ENCODE measurements around the gene ERI3. TPM values are rescaled to one million over a fixed set of nuclear protein-coding genes. Genes with fewer than 3 reads are reported as not detected.

Gene ERI3
- polyA plus RNA-seq, 4 donors: 26.5 to 50.1 (median 31.0) TPM

- peaks cover 0 to 43% (median 0%) of the 10 kb centered on the region in 3 donors for H3K36me3 ChIP-seq (ENCODE audit: control insufficient read depth in 3 of 3, insufficient read depth in 2 of 3, low read depth in 1 of 3, low read length in 3 of 3)
- WGBS, 3 donors: 87 to 93% (median 88%) methylated on average over 10 of the region's 10 CpGs
- FAIRE-seq (no peak), DNase-seq (no peak)
- H3K4me3 ChIP-seq (ENCODE audit: low read depth in 1 of 3, low read length in 3 of 3): no peak overlapping the region
- H3K27ac ChIP-seq (ENCODE audit: low read depth in 1 of 3, low read length in 2 of 3): no peak overlapping the region
- no peaks in the 10 kb centered on the region for H3K9me3 ChIP-seq (ENCODE audit: control insufficient read depth in 2 of 2, insufficient read depth in 1 of 2, low read depth in 1 of 2, low read length in 1 of 2)
- H3K27me3 ChIP-seq (ENCODE audit: control insufficient read depth in 3 of 3, insufficient read depth in 3 of 3, low read length in 3 of 3): no peaks in the 10 kb centered on the region
- peaks cover 0 to 14% (median 6%) of the 10 kb centered on the region in 3 donors for H3K4me1 ChIP-seq (ENCODE audit: control insufficient read depth in 3 of 3, insufficient read depth in 2 of 3, low read depth in 1 of 3, low read length in 2 of 3)
Observed at GRCh38 chr1:44256762-44257554, 98.1 kb downstream of the ERI3 start.

- Histone ChIP-seq H3K27ac (ENCODE audit: low read depth in 1 of 3, low read length in 2 of 3) (no peak overlapping the region), H3K36me3 (ENCODE audit: control insufficient read depth in 3 of 3, insufficient read depth in 2 of 3, low read depth in 1 of 3, low read length in 3 of 3) (peaks cover 0 to 55% (median 0%) of the 10 kb centered on the region in 3 donors), H3K27me3 (ENCODE audit: control insufficient read depth in 3 of 3, insufficient read depth in 3 of 3, low read length in 3 of 3) (no peaks in the 10 kb centered on the region), H3K9me3 (ENCODE audit: control insufficient read depth in 2 of 2, insufficient read depth in 1 of 2, low read depth in 1 of 2, low read length in 1 of 2) (no peaks in the 10 kb centered on the region), H3K4me3 (ENCODE audit: low read depth in 1 of 3, low read length in 3 of 3) (no peak overlapping the region), H3K4me1 (ENCODE audit: control insufficient read depth in 3 of 3, insufficient read depth in 2 of 3, low read depth in 1 of 3, low read length in 2 of 3) (peaks cover 0 to 8% (median 0%) of the 10 kb centered on the region in 3 donors)
- DNase-seq (no peak), FAIRE-seq (no peak)
- WGBS, 3 donors: 91 to 98% (median 91%) methylated on average over 4 of the region's 4 CpGs
Observed at GRCh38 chr1:44254392-44254910, 100.6 kb downstream of the ERI3 start.

GRCh38 chr1:44251989-44252671 is 102.9 kb downstream of the ERI3 start:
- 90 to 96% (median 91%) methylated on average over 23 of the region's 23 CpGs for WGBS, 3 donors
- Histone ChIP-seq H3K27ac (ENCODE audit: low read depth in 1 of 3, low read length in 2 of 3) (no peak overlapping the region), H3K36me3 (ENCODE audit: control insufficient read depth in 3 of 3, insufficient read depth in 2 of 3, low read depth in 1 of 3, low read length in 3 of 3) (peaks cover 0 to 60% (median 0%) of the 10 kb centered on the region in 3 donors), H3K27me3 (ENCODE audit: control insufficient read depth in 3 of 3, insufficient read depth in 3 of 3, low read length in 3 of 3) (no peaks in the 10 kb centered on the region), H3K4me1 (ENCODE audit: control insufficient read depth in 3 of 3, insufficient read depth in 2 of 3, low read depth in 1 of 3, low read length in 2 of 3) (peaks cover 0 to 8% (median 0%) of the 10 kb centered on the region in 3 donors), H3K4me3 (ENCODE audit: low read depth in 1 of 3, low read length in 3 of 3) (no peak overlapping the region), H3K9me3 (ENCODE audit: control insufficient read depth in 2 of 2, insufficient read depth in 1 of 2, low read depth in 1 of 2, low read length in 1 of 2) (no peaks in the 10 kb centered on the region)
- DNase-seq (no peak), FAIRE-seq (no peak)

- no peak for FAIRE-seq
- Histone ChIP-seq H3K36me3 (ENCODE audit: control insufficient read depth in 3 of 3, insufficient read depth in 2 of 3, low read depth in 1 of 3, low read length in 3 of 3) (peaks cover 0 to 60% (median 0%) of the 10 kb centered on the region in 3 donors), H3K27me3 (ENCODE audit: control insufficient read depth in 3 of 3, insufficient read depth in 3 of 3, low read length in 3 of 3) (no peaks in the 10 kb centered on the region), H3K27ac (ENCODE audit: low read depth in 1 of 3, low read length in 2 of 3) (no peak overlapping the region), H3K9me3 (ENCODE audit: control insufficient read depth in 2 of 2, insufficient read depth in 1 of 2, low read depth in 1 of 2, low read length in 1 of 2) (no peaks in the 10 kb centered on the region), H3K4me3 (ENCODE audit: low read depth in 1 of 3, low read length in 3 of 3) (no peak overlapping the region), H3K4me1 (ENCODE audit: control insufficient read depth in 3 of 3, insufficient read depth in 2 of 3, low read depth in 1 of 3, low read length in 2 of 3) (peaks cover 0 to 8% (median 0%) of the 10 kb centered on the region in 3 donors)
- no peak for DNase-seq
- 31 to 76% (median 33%) methylated on average over 1 of the region's 1 CpG for WGBS, 3 donors
Observed at GRCh38 chr1:44251486-44251885, 103.6 kb downstream of the ERI3 start.

GRCh38 chr1:44250068-44250781 is 104.8 kb downstream of the ERI3 start:
- Histone ChIP-seq H3K4me1 (ENCODE audit: control insufficient read depth in 3 of 3, insufficient read depth in 2 of 3, low read depth in 1 of 3, low read length in 2 of 3) (peaks cover 0 to 8% (median 0%) of the 10 kb centered on the region in 3 donors), H3K4me3 (ENCODE audit: low read depth in 1 of 3, low read length in 3 of 3) (no peak overlapping the region), H3K27ac (ENCODE audit: low read depth in 1 of 3, low read length in 2 of 3) (no peak overlapping the region), H3K36me3 (ENCODE audit: control insufficient read depth in 3 of 3, insufficient read depth in 2 of 3, low read depth in 1 of 3, low read length in 3 of 3) (peaks cover 0 to 59% (median 0%) of the 10 kb centered on the region in 3 donors), H3K27me3 (ENCODE audit: control insufficient read depth in 3 of 3, insufficient read depth in 3 of 3, low read length in 3 of 3) (no peaks in the 10 kb centered on the region), H3K9me3 (ENCODE audit: control insufficient read depth in 2 of 2, insufficient read depth in 1 of 2, low read depth in 1 of 2, low read length in 1 of 2) (no peaks in the 10 kb centered on the region)
- WGBS, 3 donors: 40 to 79% (median 69%) methylated on average over 33 of the region's 33 CpGs
- FAIRE-seq (no peak), DNase-seq (peak in 1 of 2 donors; percentile 53)

- Histone ChIP-seq H3K27ac (ENCODE audit: low read depth in 1 of 3, low read length in 2 of 3) (no peak overlapping the region), H3K9me3 (ENCODE audit: control insufficient read depth in 2 of 2, insufficient read depth in 1 of 2, low read depth in 1 of 2, low read length in 1 of 2) (no peaks in the 10 kb centered on the region), H3K36me3 (ENCODE audit: control insufficient read depth in 3 of 3, insufficient read depth in 2 of 3, low read depth in 1 of 3, low read length in 3 of 3) (peaks cover 0 to 66% (median 0%) of the 10 kb centered on the region in 3 donors), H3K4me3 (ENCODE audit: low read depth in 1 of 3, low read length in 3 of 3) (no peak overlapping the region), H3K4me1 (ENCODE audit: control insufficient read depth in 3 of 3, insufficient read depth in 2 of 3, low read depth in 1 of 3, low read length in 2 of 3) (peaks cover 0 to 8% (median 0%) of the 10 kb centered on the region in 3 donors), H3K27me3 (ENCODE audit: control insufficient read depth in 3 of 3, insufficient read depth in 3 of 3, low read length in 3 of 3) (no peaks in the 10 kb centered on the region)
- WGBS, 3 donors: 78 to 89% (median 86%) methylated on average over 7 of the region's 7 CpGs
- DNase-seq (no peak), FAIRE-seq (no peak)
Observed at GRCh38 chr1:44249543-44249942, 105.5 kb downstream of the ERI3 start.

GRCh38 chr1:44246806-44247205 is 108.3 kb downstream of the ERI3 start:
- no peak for FAIRE-seq
- DNase-seq: peak in 1 of 2 donors; percentile 29

GRCh38 chr1:44244986-44245385 is 110.1 kb downstream of the ERI3 start:
- WGBS, 3 donors: 92 to 96% (median 94%) methylated on average over 9 of the region's 9 CpGs
- DNase-seq (no peak), FAIRE-seq (no peak)
- H3K27ac ChIP-seq (ENCODE audit: low read depth in 1 of 3, low read length in 2 of 3): no peak overlapping the region
- no peak overlapping the region for H3K4me3 ChIP-seq (ENCODE audit: low read depth in 1 of 3, low read length in 3 of 3)
- H3K9me3 ChIP-seq (ENCODE audit: control insufficient read depth in 2 of 2, insufficient read depth in 1 of 2, low read depth in 1 of 2, low read length in 1 of 2): no peaks in the 10 kb centered on the region
- H3K27me3 ChIP-seq (ENCODE audit: control insufficient read depth in 3 of 3, insufficient read depth in 3 of 3, low read length in 3 of 3): no peaks in the 10 kb centered on the region
- peaks cover 0 to 7% (median 0%) of the 10 kb centered on the region in 3 donors for H3K4me1 ChIP-seq (ENCODE audit: control insufficient read depth in 3 of 3, insufficient read depth in 2 of 3, low read depth in 1 of 3, low read length in 2 of 3)
- H3K36me3 ChIP-seq (ENCODE audit: control insufficient read depth in 3 of 3, insufficient read depth in 2 of 3, low read depth in 1 of 3, low read length in 3 of 3): peaks cover 0 to 75% (median 0%) of the 10 kb centered on the region in 3 donors

More at GRCh38 chr1:44246806-44247205, 108.3 kb downstream of the ERI3 start:
- no peaks in the 10 kb centered on the region for H3K9me3 ChIP-seq (ENCODE audit: control insufficient read depth in 2 of 2, insufficient read depth in 1 of 2, low read depth in 1 of 2, low read length in 1 of 2)
- H3K27me3 ChIP-seq (ENCODE audit: control insufficient read depth in 3 of 3, insufficient read depth in 3 of 3, low read length in 3 of 3): no peaks in the 10 kb centered on the region
- peaks cover 0 to 8% (median 0%) of the 10 kb centered on the region in 3 donors for H3K4me1 ChIP-seq (ENCODE audit: control insufficient read depth in 3 of 3, insufficient read depth in 2 of 3, low read depth in 1 of 3, low read length in 2 of 3)
- H3K4me3 ChIP-seq (ENCODE audit: low read depth in 1 of 3, low read length in 3 of 3): no peak overlapping the region
- 89 to 99% (median 93%) methylated on average over 2 of the region's 2 CpGs for WGBS, 3 donors
- H3K36me3 ChIP-seq (ENCODE audit: control insufficient read depth in 3 of 3, insufficient read depth in 2 of 3, low read depth in 1 of 3, low read length in 3 of 3): peaks cover 0 to 77% (median 0%) of the 10 kb centered on the region in 3 donors
- H3K27ac ChIP-seq (ENCODE audit: low read depth in 1 of 3, low read length in 2 of 3): no peak overlapping the region

All from small intestine (tissue), 7 donors.